ENCODE results near the gene DRG2. TPM values are rescaled to one million over a fixed set of nuclear protein-coding genes. Genes with fewer than 3 reads are reported as not detected.

Gene DRG2
- total and polyA plus RNA-seq, 2 of the 8 experiments (the other 6 are each of a cell fraction or from before 2014, with no cell fraction given) = 44.6 to 47.8 TPM

DNA sequence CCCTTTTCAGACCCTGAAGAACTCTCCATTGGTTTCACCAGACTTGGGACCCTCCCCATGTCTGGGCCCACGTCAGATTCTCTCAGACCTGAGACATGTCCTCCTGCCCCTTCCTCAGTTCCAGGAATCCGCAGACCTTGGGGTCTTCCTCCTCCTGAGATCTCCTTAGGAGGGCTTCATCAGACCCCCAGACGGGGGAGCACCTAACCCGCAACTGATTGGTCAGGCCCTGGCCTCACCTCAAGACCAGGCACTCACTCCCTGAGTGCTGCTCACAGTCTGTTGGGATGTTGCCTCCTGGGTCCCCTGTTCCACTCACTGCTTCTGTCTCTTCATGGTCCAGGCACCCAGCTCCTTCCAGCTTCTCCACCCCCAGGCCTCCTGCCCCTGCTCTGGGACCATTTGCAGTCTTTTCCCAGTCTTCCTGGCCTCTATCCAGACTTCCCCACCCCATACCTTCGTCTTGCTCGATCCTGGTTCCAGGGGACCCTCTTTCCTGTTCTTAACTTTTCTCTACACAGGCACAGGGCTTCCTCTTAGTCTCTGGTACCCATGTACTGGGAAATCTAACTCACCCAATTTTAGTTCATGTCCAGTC lies 47.4 kb upstream of the DRG2 start (continued):
- TF ChIP-seq, protein P1, sequence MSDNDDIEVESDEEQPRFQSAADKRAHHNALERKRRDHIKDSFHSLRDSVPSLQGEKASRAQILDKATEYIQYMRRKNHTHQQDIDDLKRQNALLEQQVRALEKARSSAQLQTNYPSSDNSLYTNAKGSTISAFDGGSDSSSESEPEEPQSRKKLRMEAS (IDR thresholded peaks at IDR 0.05) = no peak
- TF ChIP-seq KDM1A (IDR thresholded peaks at IDR 0.05; ENCODE audit: borderline replicate concordance, low read length) = no peak
- TF ChIP-seq CTBP2 (IDR thresholded peaks at IDR 0.05; ENCODE audit: borderline replicate concordance, insufficient read depth, insufficient read length, low read length) = no peak
- TF ChIP-seq NRF1 (IDR thresholded peaks at IDR 0.05; ENCODE audit: low read depth, low read length) = no peak
